OCI-LY3 (cell line): Measurements from ENCODE around the gene HMGXB4.

Experiments
- CTCF ChIP-seq: fragments of 200-600, 300-600 bp; sonication (generic); IDR thresholded peaks from 2 replicates; pipeline ENCODE4 v1.5.1; 2014; ENCODE audit warnings: antibody characterized with exemption, low read length, low read depth
- EZH2phosphoT487 ChIP-seq: fragments of 200-600 bp; shearing (Covaris generic); IDR thresholded peaks from 2 replicates; pipeline ENCODE4 v1.6.1; 2018; ENCODE audit warnings: antibody characterized with exemption, mixed run types, low read depth

- TF ChIP-seq EZH2phosphoT487 = no peak
- peak; percentile 39 for TF ChIP-seq CTCF
Observed at GRCh38 chr22:35329114-35329847, 72.0 kb downstream of the HMGXB4 start.
